ENCODE data around the gene CHN2.

DNA sequence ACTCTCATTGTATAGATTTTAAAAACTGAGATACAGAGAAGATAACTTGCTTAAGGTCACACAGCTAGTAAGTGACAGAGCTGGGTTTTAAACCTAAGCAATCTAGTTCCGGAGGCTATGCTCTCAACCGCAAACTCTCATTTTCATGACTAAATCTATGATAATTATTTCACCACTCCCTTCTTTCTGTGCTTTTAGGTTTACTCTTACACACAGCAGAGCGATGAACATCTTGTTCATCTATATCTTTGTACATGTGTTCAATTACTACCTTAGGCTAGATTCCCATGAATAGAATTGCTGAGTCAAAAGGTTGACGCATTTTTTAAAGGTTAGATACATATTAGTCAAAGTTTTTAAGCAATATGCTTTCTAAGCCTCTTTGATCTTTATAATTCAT, 154.8 kb downstream of the CHN2 start:
- TF ChIP-seq, protein P1, sequence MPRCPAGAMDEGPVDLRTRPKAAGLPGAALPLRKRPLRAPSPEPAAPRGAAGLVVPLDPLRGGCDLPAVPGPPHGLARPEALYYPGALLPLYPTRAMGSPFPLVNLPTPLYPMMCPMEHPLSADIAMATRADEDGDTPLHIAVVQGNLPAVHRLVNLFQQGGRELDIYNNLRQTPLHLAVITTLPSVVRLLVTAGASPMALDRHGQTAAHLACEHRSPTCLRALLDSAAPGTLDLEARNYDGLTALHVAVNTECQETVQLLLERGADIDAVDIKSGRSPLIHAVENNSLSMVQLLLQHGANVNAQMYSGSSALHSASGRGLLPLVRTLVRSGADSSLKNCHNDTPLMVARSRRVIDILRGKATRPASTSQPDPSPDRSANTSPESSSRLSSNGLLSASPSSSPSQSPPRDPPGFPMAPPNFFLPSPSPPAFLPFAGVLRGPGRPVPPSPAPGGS (IDR thresholded peaks at IDR 0.05), result no peak
- TF ChIP-seq EP300 (IDR thresholded peaks at IDR 0.05), result no peak
- TF ChIP-seq CHD2 (IDR thresholded peaks at IDR 0.05; ENCODE audit: low read length, partially characterized antibody), result no peak
- TF ChIP-seq, protein P2, sequence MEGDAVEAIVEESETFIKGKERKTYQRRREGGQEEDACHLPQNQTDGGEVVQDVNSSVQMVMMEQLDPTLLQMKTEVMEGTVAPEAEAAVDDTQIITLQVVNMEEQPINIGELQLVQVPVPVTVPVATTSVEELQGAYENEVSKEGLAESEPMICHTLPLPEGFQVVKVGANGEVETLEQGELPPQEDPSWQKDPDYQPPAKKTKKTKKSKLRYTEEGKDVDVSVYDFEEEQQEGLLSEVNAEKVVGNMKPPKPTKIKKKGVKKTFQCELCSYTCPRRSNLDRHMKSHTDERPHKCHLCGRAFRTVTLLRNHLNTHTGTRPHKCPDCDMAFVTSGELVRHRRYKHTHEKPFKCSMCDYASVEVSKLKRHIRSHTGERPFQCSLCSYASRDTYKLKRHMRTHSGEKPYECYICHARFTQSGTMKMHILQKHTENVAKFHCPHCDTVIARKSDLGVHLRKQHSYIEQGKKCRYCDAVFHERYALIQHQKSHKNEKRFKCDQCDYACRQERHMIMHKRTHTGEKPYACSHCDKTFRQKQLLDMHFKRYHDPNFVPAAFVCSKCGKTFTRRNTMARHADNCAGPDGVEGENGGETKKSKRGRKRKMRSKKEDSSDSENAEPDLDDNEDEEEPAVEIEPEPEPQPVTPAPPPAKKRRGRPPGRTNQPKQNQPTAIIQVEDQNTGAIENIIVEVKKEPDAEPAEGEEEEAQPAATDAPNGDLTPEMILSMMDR (IDR thresholded peaks at IDR 0.05), result no peak
- no peak for TF ChIP-seq POLR2A (IDR thresholded peaks at IDR 0.05; ENCODE audit: low read length)
- TF ChIP-seq KDM5A (IDR thresholded peaks at IDR 0.05), result no peak
- TF ChIP-seq FOSB (CRISPR knock-in tag; IDR thresholded peaks at IDR 0.05), result no peak

Measured in A549 (cell line).